HFFc6 (cell line): Measurements from ENCODE around the gene TMEM135. TPM values are rescaled to one million over a fixed set of nuclear protein-coding genes. Genes with fewer than 3 reads are reported as not detected.

ENCODE experiments used
- DNase-seq: peaks from one replicate; pipeline ENCODE4 v3.0.0-alpha.2; 2018
- H3K27ac Mint-ChIP-seq: 2 replicates; pipeline ENCODE4 v1.8.0; 2020; ENCODE audit warnings: mild to moderate bottlenecking, mixed read lengths
- H3K27me3 Mint-ChIP-seq: 2 replicates; pipeline ENCODE4 v1.8.0; 2021; ENCODE audit warnings: mild to moderate bottlenecking, moderate library complexity, mixed read lengths; ENCODE audit not compliant: insufficient read depth
- H3K36me3 Mint-ChIP-seq: 2 replicates; pipeline ENCODE4 v1.8.0; 2021; ENCODE audit warnings: low read depth, mixed read lengths
- H3K4me1 Mint-ChIP-seq: 2 replicates; pipeline ENCODE4 v1.8.0; 2020; ENCODE audit warnings: low read depth, mixed read lengths
- H3K4me3 Mint-ChIP-seq: 2 replicates; pipeline ENCODE4 v1.8.0; 2020; ENCODE audit warnings: mild to moderate bottlenecking, moderate library complexity, mixed read lengths
- H3K9me3 Mint-ChIP-seq: 2 replicates; pipeline ENCODE4 v1.8.0; 2020; ENCODE audit warnings: mild to moderate bottlenecking, mixed read lengths
- CTCF ChIP-seq: fragments of 200-600 bp; sonication (generic); IDR thresholded peaks from 2 replicates; pipeline ENCODE4 v1.5.0; 2021; ENCODE audit warnings: antibody characterized with exemption, mild to moderate bottlenecking
- total RNA-seq, 6 experiments: library from RNA; stranded (reverse); fragmentation: NEBNext Ultra II Directional; extraction: Animal tissue kit (Norgen Biotek cat#: 25700); gene quantifications; 2 replicates in 1 of 6; 3 replicates in 5 of 6; pipeline ENCODE4 v1.2.3, GENCODE V29; 2021

Gene TMEM135
- total RNA-seq, 6 experiments from 2014 or later = 13.1 to 28.3 (median 20.5) TPM

DNA sequence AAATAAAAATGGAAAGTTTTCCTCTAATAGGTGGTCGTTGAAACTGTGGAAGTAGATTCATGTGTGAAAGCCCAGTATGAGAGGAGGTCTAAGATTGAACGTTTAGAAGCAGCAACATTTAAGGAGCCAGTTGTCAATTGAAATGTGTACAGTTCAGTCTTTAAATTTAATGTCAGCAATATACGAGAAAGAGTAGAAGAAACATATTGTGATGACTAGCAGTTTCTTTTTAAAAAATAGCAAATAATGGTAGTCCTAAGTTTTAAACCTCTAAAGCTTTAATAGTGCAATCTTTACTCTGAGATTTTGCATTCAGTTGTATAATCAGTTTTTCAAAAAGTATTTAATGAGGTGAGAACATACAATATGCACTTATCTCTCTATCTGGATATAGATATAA is 44.9 kb downstream of the TMEM135 start:
- H3K4me3 Mint-ChIP-seq = no peak overlapping the region
- H3K9me3 Mint-ChIP-seq = no peaks in the 10 kb centered on the region
- peaks cover 27% of the 10 kb centered on the region for H3K36me3 Mint-ChIP-seq
- TF ChIP-seq CTCF = no peak
- no peak for DNase-seq
- no peaks in the 10 kb centered on the region for H3K27me3 Mint-ChIP-seq
- no peak overlapping the region for H3K27ac Mint-ChIP-seq
- H3K4me1 Mint-ChIP-seq = no peaks in the 10 kb centered on the region

DNA sequence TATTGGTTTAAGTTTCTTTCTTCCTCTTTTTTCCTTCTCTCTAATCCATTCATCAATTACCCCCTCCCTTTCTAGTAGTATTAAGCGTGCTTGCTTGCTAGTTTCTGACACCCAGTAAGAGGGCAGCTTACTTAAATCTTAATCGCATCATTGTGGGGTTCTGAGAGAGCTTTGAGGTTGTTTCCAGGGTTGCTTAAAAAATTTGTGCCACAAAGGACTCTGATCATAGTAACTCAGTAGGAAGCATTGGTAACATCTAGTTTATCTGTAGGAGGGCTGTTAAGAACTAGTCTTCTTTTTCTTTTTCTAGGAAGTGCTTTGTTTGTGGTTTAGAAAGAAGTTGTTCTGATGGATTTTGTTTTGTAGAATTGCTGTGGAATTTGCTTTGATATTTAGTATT is 45.3 kb downstream of the TMEM135 start:
- DNase-seq = no peak
- peaks cover 24% of the 10 kb centered on the region; the same call in 1 of the 2 replicates for H3K36me3 Mint-ChIP-seq
- H3K4me3 Mint-ChIP-seq = no peak overlapping the region
- H3K27me3 Mint-ChIP-seq = no peaks in the 10 kb centered on the region
- TF ChIP-seq CTCF = no peak
- no peaks in the 10 kb centered on the region for H3K4me1 Mint-ChIP-seq
- no peaks in the 10 kb centered on the region for H3K9me3 Mint-ChIP-seq
- H3K27ac Mint-ChIP-seq = no peak overlapping the region

DNA sequence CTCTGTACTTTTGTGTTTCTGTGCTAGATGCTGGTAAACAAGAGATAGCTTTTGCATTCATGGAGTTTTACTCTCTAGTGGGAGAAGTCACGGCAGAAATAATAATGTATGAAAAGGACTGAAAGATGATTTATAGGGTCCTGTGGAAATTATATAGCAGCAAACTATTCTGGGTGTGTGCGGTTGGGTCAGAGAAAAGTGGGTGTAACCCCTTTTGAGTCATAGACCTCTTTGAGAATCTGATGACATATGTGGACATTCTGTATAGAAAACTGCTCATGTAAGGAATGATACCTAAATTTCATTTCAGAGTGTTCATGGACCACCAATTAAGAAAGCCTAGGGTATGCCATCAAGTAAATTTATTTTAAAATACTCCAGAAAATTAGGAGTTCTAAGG is 54.4 kb downstream of the TMEM135 start:
- Mint-ChIP-seq H3K4me1 (no peaks in the 10 kb centered on the region), H3K27ac (no peak overlapping the region), H3K4me3 (no peak overlapping the region), H3K9me3 (peaks cover 10% of the 10 kb centered on the region; the same call in 1 of the 2 replicates), H3K36me3 (peaks cover 15% of the 10 kb centered on the region), H3K27me3 (no peaks in the 10 kb centered on the region; the same call in 1 of the 2 replicates)
- TF ChIP-seq CTCF = no peak
- DNase-seq = no peak

DNA sequence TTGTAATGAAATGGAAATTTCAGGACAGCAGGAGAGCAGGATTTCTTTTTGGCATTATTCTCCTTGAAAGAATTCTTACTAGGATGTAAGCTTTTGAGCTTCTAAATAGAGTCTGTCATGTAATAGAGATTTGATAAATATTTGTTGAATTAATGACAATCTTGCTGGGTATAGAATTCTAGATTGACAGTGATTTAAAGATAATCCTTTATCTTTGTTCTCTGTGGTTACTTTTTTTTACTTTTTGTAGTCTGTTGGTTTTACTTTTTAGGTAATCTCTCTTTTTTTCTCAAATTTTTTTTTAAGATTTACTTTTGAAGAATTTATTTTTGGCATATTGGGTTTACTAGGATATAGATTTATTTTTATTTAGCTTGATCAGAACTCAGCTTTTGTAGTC is 54.8 kb downstream of the TMEM135 start:
- peaks cover 12% of the 10 kb centered on the region for H3K36me3 Mint-ChIP-seq
- TF ChIP-seq CTCF = no peak
- H3K4me3 Mint-ChIP-seq = no peak overlapping the region
- no peaks in the 10 kb centered on the region; the same call in 1 of the 2 replicates for H3K27me3 Mint-ChIP-seq
- no peak overlapping the region for H3K27ac Mint-ChIP-seq
- H3K4me1 Mint-ChIP-seq = no peaks in the 10 kb centered on the region
- DNase-seq = no peak
- H3K9me3 Mint-ChIP-seq = peaks cover 10% of the 10 kb centered on the region; the same call in 1 of the 2 replicates

GRCh38 chr11:87097582-87097981 is 59.8 kb downstream of the TMEM135 start:
- H3K27me3 Mint-ChIP-seq = no peaks in the 10 kb centered on the region; the same call in 1 of the 2 replicates

More at GRCh38 chr11:87097582-87097981, 59.8 kb downstream of the TMEM135 start:
- H3K4me3 Mint-ChIP-seq = no peak overlapping the region
- peak; percentile 74 for TF ChIP-seq CTCF
- peaks cover 5% of the 10 kb centered on the region; the same call in 1 of the 2 replicates for H3K9me3 Mint-ChIP-seq
- DNase-seq = peak; percentile 3
- H3K4me1 Mint-ChIP-seq = no peaks in the 10 kb centered on the region
- H3K36me3 Mint-ChIP-seq = peaks cover 6% of the 10 kb centered on the region
- no peak overlapping the region for H3K27ac Mint-ChIP-seq
